HG03558 (cell line): ENCODE measurements around the gene SFI1.

Source experiments
- ATAC-seq: cut with Tn5 transposase; IDR thresholded peaks from one replicate; pipeline ENCODE4 v1.9.1; 2021; ENCODE audit warnings: moderate number of reproducible peaks; ENCODE audit not compliant: unreplicated experiment; ENCODE audit errors: extremely low read depth

The SFI1 gene

DNA sequence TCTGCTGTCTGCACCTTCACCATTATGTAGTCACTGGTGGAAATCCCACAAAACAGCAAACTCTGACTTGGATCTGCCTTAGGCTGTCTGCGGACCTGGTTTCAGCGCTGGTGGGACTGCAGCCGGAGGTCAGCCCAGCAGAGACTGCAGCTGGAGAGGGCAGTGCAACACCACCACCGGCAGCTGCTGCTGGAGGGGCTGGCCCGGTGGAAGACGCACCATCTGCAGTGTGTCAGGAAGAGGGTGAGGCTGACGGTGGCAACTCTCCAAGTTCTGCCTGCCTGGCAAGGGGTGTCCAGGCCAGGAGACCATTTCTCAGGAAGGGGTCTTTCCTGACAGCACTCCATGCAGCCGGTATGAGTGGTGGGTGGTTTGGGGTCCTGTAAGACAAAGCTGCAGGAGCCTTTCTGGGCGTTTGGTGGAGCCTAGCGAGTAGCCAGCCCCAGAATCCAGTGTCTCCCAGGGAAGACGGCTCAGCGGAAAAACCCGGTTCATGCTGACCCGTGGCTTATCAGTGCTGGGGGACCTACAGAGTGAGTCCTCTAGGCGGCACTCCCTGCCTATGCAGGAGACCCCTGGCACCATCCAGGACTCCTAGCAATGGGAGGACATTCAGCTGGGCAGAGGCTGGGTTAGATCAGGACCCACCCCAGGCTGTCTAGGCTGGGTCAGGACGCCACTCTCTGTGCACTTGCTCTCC is 114.9 kb downstream of the SFI1 start:
- no peak for ATAC-seq

DNA sequence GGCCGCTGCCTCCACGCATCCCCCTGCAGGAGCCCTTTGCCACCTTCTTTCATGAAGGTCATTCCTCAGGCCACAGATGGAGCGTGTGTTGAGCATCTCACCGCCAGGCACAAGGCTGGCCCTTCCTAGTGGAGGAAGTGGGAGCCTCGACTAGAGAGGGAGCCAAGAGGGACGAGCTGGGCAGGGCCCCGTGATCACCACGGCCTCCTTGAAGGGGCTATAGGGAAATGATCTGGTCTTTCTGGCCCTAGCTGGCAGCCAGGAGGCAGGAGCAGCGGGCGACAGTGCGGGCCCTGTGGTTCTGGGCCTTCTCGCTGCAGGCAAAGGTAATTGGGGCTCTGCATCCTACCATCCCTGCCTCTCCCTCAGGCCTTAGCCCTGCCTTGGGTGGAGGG is 116.6 kb downstream of the SFI1 start:
- ATAC-seq, result no peak

DNA sequence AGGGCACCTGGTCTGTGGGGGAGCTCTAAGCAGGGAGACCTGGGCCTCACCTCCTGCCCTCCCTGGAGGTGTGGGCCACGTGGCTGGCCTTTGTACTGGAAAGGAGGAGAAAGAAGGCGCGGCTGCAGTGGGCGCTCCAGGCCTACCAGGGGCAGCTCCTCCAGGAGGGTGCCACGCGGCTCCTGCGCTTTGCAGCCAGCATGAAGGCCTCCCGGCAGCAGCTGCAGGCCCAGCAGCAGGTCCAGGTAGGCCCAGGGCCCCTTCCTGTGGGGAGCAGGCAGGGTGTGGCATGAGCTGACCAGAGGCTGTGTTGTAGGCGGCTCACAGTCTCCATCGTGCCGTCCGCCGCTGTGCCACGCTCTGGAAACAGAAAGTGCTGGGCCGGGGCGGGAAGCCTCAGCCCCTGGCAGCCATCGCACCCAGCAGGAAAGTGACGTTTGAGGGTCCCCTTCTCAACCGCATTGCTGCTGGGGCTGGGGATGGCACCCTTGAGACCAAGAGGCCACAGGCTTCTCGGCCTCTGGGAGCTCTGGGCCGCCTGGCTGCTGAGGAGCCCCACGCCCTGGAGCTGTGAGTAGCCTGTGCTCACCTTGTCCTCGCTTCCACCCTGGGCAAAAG is 117.1 kb downstream of the SFI1 start:
- no peak for ATAC-seq

DNA sequence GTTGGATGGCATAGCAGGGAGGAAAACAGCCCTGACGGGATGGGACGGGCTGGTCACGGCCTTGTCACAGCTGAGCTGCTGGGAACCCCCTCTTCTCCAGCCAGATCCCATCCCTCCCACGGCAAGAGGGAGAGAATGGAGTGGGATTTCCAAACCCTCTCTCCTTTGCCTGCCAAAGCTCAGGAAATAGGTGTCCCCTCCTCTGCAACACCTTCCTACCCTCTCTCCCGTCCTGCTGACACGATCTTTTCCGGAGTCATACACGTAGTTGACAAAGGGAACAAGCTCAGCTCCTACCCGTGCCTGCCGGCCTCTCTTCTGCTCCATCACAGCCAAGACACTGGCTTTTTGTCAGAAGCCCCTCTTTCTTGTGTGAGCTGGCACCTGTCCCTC is 117.6 kb downstream of the SFI1 start:
- ATAC-seq, result no peak

DNA sequence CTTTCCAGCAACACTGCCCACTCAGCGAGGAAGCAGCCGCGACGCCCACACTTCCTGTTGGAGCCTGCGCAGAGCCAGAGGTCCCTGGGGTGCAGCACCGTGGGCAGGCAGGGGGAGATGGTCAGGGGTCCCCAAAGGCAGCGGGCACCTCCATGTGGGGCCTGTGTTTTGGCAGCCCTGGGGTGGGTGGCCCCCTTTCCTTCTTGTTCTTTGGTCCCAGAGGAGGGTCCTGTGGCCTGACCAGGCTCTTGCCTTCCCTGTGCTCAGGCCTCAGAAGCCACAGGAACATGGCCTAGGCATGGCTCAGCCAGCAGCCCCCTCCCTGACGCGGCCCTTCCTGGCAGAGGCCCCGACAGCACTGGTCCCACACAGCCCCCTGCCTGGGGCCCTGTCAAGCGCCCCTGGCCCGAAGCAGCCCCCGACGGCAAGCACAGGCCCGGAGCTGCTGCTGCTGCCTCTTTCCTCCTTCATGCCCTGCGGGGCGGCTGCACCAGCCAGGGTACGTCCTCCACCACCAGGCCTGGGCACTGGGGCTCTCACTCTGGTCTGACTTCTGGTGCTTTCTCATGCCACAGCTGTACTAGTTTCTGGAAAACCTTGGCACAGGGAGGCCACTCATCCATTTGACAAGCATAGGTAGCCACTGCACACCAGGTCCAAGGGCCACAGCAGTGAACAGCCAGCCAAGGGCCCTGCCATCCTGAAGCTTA is 118.6 kb downstream of the SFI1 start:
- ATAC-seq, result no peak

DNA sequence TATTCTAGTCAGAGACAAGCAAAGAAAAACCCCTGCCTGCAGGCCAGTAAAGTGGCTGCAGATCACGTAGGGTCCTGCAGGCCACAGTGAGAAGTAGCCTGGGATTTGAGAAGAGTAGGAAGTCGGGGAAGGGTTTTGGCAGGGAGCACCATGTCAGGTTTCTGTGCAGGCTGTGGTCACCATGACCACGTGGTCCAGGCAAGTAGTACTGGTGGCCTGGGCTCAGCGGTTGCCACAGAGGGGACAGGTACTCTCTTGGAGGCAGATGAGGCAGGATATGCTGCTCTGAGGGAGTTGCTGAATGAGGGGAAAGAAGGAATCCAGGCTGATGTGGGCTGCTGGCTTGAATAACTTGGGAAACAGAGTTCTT is 119.1 kb downstream of the SFI1 start:
- no peak for ATAC-seq

DNA sequence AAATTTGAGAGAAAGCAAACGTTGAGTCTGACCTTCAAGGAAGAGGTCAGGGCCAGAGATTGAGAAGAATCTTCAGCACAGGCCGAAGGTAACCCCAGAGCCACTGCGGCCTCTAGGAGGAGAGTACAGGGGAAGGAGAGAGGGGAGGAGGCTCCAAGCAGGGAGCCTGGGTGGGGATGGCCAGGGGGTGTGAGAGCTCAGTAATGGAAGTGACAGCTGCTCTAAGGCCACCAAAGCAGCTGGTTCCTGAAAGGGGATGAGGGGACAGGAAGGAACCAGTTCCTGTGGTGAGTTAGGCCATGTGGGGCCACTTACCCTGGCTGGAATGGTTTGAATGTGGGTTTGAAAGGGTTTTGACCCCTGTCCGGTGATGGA is 119.6 kb downstream of the SFI1 start:
- no peak for ATAC-seq

DNA sequence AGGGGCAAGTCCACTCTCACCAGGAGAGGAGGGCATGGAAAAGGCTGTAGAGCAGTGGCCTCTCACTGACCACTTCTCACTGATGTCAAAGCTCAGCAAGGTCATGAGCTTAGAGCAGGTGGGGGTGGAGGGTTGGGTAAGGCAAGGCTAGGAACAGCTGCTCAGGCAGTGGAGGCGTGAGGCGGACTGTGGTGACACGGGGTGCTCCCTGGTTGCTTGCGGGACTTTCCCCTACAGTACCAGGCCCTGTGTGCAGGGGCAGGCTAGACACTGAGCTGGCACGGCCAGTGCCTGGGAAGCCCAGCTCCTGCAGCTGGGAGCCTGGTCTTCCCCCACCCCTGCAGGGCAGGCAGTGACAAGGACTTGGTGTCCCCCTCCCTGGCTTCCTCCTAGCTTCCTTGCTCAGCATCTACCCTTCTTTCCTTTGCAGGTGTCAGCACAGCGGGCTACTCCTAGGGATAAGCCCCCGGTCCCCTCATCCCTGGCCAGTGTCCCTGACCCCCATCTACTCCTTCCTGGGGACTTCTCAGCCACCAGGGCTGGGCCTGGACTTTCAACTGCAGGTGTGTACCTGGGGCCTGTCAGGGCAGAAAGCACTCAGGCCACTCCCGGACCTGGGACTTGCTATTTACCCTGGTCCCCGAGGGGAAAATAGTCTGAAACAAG is 120.1 kb downstream of the SFI1 start:
- no peak for ATAC-seq

DNA sequence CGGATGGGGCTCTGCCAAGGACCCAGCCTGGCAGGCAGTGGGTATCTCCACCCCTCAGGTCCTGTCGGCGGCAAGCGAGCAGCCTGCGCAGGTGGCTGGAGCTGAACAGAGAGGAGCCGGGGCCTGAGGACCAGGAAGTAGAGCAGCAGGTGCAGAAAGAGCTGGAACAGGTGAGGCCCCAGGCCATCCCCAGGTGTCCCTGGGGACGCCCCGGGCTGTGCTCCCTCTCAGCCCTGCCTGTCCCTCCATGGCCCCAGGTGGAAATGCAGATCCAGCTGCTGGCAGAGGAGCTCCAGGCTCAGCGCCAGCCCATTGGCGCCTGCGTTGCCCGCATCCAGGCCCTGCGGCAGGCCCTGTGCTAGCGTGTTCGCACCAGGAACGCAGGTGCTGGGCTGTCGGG is 121.7 kb downstream of the SFI1 start:
- no peak for ATAC-seq

DNA sequence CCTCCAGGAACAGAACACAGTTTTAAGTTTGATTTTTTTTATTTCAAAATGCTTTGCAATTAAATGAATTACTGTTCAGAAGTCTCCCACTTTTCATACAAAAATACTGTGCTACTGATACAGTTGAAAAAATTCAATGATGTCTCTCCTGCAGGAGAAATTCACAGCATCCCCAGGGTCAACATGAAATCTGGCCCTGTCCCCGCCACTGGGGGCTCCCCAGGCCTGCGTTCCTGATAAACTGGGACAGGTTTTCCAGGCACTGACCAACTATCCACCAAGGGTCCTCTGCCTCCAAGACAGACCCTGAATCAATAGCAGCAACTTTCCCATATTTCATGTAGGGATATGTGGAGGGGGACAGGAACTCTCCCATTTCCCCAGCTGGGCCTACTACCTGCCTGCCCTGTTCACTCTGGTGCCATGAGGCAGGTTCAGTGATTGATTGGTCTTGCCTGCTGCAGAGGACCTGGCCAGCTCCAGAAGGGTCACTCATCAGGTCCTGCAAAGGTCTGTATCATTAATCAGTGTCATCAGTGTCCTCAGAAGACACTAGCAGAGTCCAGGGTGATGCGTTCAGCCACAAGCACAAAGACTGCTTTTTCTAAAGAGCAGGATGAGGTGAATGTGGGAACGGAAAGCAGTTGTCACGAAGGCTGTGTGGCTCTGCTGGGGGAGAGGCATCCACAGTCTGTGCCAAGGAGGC is 122.3 kb downstream of the SFI1 start:
- ATAC-seq, result no peak

DNA sequence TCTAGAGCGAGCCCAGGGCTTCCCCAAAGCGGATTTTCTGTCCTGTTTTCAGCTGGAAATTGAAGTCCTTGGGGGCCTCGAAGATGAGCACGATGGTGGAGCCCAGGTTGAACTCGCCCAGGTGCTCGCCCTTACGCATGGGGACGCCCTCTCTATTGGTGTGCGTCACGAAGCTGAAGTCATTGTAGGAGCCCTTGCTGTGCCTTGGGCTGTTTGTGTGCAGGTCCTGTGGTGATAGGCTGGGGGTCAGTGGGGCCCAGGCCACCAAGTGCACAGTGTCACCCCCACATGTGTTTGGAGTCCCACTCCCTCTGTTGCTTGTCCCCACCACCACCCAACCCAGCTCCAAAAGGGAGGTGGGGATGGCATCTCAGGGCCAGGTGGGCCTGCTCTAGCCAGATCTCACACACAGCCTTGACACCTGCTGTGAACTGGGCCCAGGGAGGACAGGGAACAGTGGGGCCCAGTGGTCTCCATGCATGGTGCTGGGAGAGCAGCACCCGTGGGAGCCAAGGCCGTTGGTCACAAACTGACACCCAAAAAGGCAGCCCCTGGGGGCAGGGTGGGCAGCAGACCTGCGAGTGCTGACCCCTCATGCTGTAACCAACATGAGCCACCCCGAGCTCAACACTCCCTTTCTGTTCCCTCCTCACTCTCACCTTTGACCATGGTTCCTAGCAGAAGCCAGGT is 123.4 kb downstream of the SFI1 start:
- ATAC-seq, result no peak

DNA sequence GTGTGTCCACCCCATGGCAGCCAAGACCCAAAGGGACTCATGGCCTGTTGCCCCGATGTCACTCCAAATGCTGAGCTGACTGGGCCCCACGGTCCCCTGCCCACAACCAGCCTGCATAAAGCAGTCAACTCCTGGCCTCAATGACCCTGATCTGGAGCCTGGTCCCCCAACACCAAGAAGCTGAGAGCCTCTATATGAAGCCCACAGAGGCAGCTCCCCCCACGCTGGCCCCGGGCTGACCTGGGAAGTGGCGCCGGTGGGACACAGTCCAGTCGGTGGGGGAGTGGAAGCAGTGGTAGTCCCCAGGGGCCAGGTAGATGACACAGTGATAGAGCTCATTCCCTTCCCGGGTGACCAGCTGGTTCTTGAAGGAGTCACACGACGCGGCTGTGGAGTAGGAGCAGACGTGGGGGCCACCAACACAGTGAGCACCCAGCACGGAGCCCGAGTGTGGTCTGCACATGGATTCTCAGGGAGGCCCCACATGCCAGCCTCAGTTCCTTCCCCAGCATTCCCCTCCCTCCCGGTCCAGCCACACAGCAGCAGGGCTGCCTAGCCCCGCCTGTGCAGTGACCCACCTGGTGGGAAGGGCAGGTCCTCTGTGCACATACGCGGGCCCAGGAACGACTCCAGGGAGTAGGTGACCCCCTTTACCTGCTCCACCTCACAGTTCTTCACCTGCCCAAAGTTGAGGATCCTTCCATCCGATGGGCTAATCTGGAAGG is 124.6 kb downstream of the SFI1 start:
- ATAC-seq, result no peak

DNA sequence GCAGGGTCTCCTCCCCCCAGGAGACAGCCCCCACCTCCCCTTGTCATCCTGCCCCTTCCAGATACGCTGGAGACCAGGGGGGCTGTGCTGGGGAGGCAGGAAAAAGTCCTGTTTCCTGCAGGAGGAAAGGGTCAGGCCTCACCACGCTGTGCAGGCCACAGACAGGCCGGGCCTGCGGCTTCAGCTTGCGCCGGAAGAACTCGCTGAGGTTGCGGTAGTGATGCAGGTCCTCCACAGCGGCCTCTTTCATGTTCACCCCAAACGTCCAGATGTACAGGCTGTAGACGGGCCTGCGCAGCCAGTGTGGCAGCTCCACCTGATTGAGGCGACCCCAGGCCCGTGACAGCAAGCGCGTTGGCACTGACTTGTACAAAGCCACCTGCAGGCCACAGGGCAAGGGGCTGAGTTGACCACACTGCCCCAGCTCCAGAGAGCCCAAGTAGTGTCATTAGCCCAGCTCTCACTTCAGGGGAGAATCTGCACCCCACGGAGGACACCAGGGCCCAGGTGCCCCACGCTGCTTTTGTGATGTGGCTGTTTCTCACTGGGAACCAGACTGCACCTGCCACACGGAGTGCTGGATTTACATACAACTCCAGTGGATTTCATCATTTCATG is 125.3 kb downstream of the SFI1 start:
- no peak for ATAC-seq

DNA sequence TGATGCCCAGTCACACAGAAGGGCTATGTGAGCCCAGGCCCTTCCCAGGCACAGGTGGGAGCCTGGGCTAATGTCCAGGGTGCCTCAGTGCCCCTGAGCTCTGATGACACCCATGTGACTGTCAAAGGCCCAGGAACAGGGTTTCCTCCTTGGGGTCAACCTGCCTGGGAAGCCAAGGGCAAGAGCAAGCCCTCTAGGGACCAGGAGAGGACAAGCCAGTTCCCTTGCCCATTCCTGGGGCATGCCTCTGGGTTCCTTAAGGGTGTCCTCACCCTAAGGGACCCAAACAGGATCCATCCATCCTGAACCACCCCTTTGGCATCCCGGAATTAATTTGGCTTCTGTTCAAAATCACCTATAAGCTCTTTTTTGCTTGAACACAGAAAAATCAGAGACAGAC is 126.6 kb downstream of the SFI1 start:
- no peak for ATAC-seq

DNA sequence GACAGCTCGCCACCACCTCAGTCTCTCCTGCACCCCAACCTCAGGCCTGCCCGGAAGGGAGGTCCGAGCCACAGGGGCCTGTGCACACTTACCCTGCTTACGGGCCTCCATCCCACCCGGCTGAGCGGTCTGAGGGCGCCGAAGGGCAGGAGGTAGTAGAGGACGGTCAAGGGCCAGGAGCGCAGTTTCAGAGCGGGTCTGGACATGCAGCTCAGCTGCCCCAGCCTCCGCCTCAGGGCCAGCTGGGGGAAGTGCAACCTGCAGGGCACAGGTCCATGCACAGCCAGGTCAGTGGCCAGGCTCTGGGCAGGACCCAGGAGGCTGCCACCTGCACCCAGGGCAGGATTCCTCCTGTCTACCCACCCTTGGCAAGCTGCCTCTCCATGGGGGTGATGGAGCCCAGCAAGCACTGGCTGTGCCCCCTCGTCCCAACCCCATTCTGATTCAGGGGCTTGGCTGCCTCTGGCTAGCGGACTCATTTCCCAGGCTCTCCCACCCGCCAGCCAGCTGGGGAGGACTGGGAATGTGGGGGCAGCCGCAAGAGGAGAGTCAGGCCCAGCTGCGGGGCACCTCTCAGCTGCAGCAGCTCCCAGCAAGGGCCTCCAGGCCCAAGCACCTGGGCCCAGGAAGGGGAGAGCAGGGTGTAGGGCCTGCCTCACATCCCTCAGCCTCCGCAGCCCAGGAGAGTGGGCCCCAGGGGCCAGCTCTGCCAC is 127.4 kb downstream of the SFI1 start:
- ATAC-seq, result no peak

DNA sequence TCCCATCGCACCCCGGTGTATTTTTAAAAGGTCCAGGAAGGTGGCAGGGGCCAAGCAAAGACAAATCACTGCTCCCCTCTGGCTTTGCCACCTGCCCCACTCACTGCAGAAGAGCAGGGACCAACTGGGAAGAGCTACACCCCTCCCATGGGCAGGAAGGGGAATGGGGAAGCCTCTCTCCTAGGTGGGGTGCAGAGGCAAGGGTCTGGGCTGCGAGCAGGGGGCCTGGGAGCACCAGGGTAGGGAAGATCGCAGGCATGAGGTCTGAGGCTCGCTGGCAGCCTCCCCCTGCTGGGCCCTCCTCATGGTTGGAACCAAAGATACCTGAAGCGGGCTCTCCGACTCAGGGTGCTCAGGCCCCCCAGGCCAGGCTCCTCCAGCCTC is 128.9 kb downstream of the SFI1 start:
- no peak for ATAC-seq

DNA sequence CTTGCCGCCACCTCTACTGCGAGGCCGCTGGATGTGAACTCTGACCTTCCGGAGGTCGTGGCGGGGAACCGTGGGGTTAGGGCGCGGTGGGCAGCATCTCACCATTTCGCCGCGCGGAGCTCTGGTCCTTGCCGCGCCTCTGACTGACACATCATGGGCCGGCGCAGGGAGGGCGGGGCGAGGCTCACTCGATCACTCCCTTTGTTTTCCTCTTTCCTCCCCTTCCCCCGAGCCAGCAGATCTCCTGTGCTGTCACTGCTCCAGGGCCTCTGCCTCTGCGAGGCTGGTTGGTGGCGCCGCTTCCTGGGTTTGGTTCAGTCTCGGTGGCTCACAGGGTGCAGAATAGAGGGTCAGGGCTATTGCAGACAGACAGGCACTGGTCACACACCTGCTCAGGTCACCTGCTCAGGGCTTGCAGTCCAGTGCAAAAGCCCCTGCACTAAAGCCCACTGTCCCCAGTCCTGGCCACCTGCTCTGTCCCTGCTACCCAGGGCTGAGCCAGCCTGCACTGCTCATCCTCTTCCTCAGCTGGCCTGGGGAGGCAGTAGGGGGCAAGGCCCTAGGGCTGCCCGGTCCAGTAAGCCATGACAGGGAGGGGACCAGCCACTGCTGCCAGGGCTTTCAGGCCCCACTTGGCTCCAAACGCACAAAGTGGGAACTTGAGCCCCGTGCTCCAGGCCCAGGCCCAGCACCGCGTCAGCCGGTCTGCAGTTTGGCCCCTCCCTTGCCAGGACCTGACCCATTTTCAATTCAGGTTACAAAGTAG is 129.5 kb downstream of the SFI1 start:
- no peak for ATAC-seq
